Spinal cord (tissue), 10 donors: ENCODE data around the gene OR51D1. TPM values are rescaled to one million over a fixed set of nuclear protein-coding genes. Genes with fewer than 3 reads are reported as not detected.

Source experiments
- DNase-seq, 6 donors: peaks; one replicate each; pipeline versions ENCODE4 v3.0.0 to v3.0.0-alpha.2; 2013 to 2015; ENCODE audit warnings: low spot score in 6 of 6, low read depth in 4 of 6
- H3K27ac ChIP-seq: one replicate; pipeline ENCODE4 v1.5.1; 2013; ENCODE audit warnings: low read depth, low read length, control low read depth
- H3K27me3 ChIP-seq: one replicate; pipeline ENCODE4 v1.6.1; 2013; ENCODE audit warnings: low read length; ENCODE audit not compliant: control insufficient read depth, insufficient read depth
- H3K36me3 ChIP-seq: one replicate; pipeline ENCODE4 v1.6.1; 2013; ENCODE audit warnings: low read length; ENCODE audit not compliant: control insufficient read depth, insufficient read depth
- H3K4me1 ChIP-seq: one replicate; pipeline ENCODE4 v1.6.1; 2013; ENCODE audit warnings: low read length; ENCODE audit not compliant: control insufficient read depth, insufficient read depth
- H3K4me3 ChIP-seq: one replicate; pipeline ENCODE4 v1.5.1; 2013; ENCODE audit warnings: low read depth, low read length, control low read depth
- H3K9me3 ChIP-seq: one replicate; pipeline ENCODE4 v1.6.1; 2013; ENCODE audit warnings: low read length; ENCODE audit not compliant: control insufficient read depth, insufficient read depth
- WGBS: methylation state at CpG from one replicate; pipeline ENCODE4 v1.1.5; 2013; ENCODE audit warnings: missing lambda C conversion rate; ENCODE audit not compliant: insufficient coverage; 5-methylcytosine and 5-hydroxymethylcytosine counted together
- polyA plus RNA-seq, 2 donors: library from polyadenylated mRNA; unstranded; fragments of 120-200 nt; gene quantifications; one replicate each; pipeline ENCODE4 v1.2.1, GENCODE V29; 2013; ENCODE audit not compliant: insufficient read length in 2 of 2
- total RNA-seq, 2 donors: library from RNA; depleted of rRNA in 1 of 2; stranded (reverse); fragments of 120-200 nt in 1 of 2; fragments of >200 nt in 1 of 2; gene quantifications; one replicate each; pipeline versions ENCODE4 v1.2.3 to v1.2.4, GENCODE V29; 2013 to 2014
- donor health status: healthy.

Gene OR51D1
- total and polyA plus RNA-seq, 4 donors = not detected

DNA sequence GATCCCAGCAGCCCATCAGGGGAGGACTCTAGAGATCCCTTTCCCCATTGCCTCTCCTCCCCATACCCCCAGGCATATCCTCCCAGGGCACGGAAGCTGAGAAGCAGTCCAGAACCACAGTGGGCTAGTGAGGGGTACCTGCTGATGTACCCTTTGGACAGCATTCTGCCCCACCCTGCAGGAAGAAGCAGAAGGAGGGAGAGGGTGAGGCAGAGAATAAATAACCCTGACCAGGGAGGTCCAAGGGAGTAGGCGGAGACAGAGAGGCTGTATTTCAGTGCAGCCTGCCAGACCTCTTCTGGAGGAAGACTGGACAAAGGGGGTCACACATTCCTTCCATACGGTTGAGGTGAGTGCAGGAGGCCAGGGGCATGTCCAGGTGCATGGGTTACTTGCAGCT, 6.4 kb downstream of the OR51D1 start, which contains the start of gene OR51E1:
Gene OR51E1, plus strand, starts transcription at position 301 of the 400 bp plus-strand sequence. CDS start 8,545 bp downstream, outside the sequence.
- H3K36me3 ChIP-seq = no peaks in the 10 kb centered on the region
- 77% methylated on average over 2 of the region's 3 CpGs for WGBS
- H3K27ac ChIP-seq = no peak within 1 kb of the TSS
- no peak for DNase-seq
- no peaks in the 10 kb centered on the region for H3K4me1 ChIP-seq
- no peak within 1 kb of the TSS for H3K4me3 ChIP-seq
- no peaks in the 10 kb centered on the region for H3K27me3 ChIP-seq
- no peaks in the 10 kb centered on the region for H3K9me3 ChIP-seq

DNA sequence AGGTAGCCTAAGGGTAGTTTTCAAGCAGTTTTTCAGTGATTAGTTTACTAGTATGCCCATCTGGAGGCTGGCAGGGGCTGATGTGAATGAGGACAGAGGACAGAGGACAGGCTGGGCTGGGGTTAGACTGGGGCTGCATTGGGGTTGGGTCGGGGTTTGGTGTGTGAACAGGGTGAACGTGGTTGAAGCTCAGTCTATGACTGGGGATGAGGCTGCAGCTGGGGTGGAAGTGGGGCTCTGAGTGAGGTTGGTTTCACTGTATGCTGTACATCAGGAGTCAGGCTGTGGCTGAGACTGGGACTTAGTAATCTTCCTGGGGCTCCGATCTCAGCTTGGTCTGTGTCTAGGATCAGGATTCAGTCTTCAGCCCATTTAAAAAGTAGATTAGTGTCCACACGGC, 7.0 kb downstream of the OR51D1 start:
- no peaks in the 10 kb centered on the region for H3K4me1 ChIP-seq
- 75% methylated on average over 4 of the region's 4 CpGs for WGBS
- no peaks in the 10 kb centered on the region for H3K9me3 ChIP-seq
- no peak for DNase-seq
- no peak overlapping the region for H3K4me3 ChIP-seq
- H3K27ac ChIP-seq = no peak overlapping the region
- no peaks in the 10 kb centered on the region for H3K27me3 ChIP-seq
- H3K36me3 ChIP-seq = no peaks in the 10 kb centered on the region

DNA sequence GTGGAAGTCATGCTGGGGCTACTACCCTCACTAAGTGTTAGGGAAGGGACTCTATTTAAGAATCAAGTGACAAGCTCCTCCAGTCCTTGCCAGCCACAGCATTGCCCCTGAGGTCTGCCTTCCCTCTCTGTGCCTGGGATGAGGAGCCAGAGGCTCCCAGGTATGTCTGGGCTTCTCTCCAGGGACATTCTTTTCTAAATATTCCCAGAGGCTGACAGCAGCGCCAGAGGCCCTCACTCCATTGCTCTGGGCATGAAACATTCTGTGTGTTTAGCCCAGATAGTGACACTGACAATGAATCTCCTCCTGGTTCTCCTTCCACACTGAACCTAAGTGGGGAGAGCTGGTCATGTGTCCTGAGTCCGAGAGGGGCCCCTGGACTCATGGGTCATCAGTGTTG, 8.7 kb downstream of the OR51D1 start:
- no peak overlapping the region for H3K4me3 ChIP-seq
- no peaks in the 10 kb centered on the region for H3K4me1 ChIP-seq
- no peaks in the 10 kb centered on the region for H3K36me3 ChIP-seq
- H3K27me3 ChIP-seq = no peaks in the 10 kb centered on the region
- WGBS = no CpG with 5 or more reads among the region's 2 CpGs
- no peak for DNase-seq
- no peaks in the 10 kb centered on the region for H3K9me3 ChIP-seq
- no peak overlapping the region for H3K27ac ChIP-seq

DNA sequence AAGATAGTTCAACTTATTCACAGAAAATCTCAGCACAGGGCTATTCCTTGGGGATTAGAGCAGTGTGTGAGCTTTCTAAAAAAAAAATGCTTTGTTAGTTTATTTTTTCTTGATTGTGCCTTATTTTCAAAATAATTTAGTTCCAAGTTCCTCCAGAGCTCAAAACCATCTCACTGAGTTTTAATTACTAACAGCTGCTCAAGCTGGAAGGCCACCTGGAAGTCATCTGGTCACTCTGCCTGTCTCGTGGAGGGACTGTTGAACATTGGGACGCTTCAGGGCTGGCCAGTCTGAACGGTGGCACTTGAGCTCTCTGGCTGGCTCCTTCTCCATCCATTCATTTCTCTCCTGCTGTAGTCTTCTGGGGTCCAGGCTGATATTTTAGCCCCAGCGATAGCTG, 10.5 kb downstream of the OR51D1 start:
- Histone ChIP-seq H3K27ac (no peak overlapping the region), H3K4me1 (no peaks in the 10 kb centered on the region), H3K9me3 (no peaks in the 10 kb centered on the region), H3K36me3 (no peaks in the 10 kb centered on the region), H3K4me3 (no peak overlapping the region), H3K27me3 (no peaks in the 10 kb centered on the region)
- peak in 1 of 6 donors; percentile 13 for DNase-seq
- WGBS = 69% methylated on average over 4 of the region's 4 CpGs

DNA sequence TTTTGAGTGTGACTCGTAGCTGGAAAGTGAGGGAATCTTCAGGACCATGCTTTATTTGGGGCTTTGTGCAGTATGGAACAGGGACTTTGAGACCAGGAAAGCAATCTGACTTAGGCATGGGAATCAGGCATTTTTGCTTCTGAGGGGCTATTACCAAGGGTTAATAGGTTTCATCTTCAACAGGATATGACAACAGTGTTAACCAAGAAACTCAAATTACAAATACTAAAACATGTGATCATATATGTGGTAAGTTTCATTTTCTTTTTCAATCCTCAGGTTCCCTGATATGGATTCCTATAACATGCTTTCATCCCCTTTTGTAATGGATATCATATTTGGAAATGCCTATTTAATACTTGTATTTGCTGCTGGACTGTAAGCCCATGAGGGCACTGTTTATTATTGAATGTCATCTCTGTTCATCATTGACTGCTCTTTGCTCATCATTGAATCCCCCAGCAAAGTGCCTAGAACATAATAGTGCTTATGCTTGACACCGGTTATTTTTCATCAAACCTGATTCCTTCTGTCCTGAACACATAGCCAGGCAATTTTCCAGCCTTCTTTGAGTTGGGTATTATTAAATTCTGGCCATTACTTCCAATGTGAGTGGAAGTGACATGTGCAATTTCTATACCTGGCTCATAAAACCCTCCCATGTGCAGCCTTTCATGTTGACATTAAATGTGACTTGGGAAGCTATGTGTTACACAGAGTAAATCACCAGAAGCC, 17.5 kb downstream of the OR51D1 start:
- Histone ChIP-seq H3K9me3 (no peaks in the 10 kb centered on the region), H3K27ac (no peak overlapping the region), H3K4me3 (no peak overlapping the region), H3K27me3 (no peaks in the 10 kb centered on the region), H3K4me1 (no peaks in the 10 kb centered on the region), H3K36me3 (no peaks in the 10 kb centered on the region)
- WGBS = 93% methylated on average over 1 of the region's 2 CpGs
- peak in 1 of 6 donors; percentile 54 for DNase-seq

DNA sequence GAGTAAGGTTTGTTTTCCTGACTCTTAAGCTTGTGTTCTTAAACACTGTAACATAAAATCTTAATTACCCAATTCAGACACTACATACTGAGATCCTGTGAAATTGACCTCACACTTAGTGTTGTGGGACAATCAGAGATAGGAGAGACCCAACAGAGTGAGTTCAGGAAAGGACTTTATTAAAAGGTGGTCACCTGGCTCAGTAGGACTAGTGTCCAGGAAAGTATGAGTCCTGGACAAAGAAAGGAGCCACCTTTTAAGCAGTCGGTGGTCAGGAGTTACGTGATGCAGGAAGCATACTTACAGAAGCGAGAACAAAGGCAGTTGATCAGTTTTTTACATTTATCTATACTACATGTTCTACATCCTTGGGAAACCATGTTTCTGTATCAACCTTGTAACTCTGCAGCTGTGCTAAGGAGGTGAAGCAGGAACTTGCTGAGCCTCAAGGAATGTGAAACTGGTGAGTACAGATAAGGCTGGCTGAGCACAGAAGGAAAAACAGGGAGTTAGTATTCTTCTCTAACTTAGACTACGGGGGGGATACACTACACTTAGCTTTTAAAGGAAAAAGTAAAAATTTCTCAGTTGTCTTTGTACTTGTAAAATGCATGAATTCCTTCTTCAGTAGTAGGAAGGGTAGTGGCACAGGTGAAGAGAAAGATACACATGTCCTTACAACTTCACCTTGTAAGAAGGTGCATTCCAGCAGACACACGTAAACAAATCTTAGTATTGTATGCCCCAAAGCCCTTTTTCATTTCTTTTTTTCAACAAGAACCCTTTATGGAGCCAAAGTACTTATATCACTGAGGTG, 21.6 kb downstream of the OR51D1 start:
- DNase-seq = peak in 1 of 6 donors; percentile 41
- no peak overlapping the region for H3K27ac ChIP-seq
- no peak overlapping the region for H3K4me3 ChIP-seq
- H3K36me3 ChIP-seq = no peaks in the 10 kb centered on the region
- H3K9me3 ChIP-seq = no peaks in the 10 kb centered on the region
- WGBS = no CpG with 5 or more reads among the region's 5 CpGs
- no peaks in the 10 kb centered on the region for H3K27me3 ChIP-seq
- no peaks in the 10 kb centered on the region for H3K4me1 ChIP-seq

DNA sequence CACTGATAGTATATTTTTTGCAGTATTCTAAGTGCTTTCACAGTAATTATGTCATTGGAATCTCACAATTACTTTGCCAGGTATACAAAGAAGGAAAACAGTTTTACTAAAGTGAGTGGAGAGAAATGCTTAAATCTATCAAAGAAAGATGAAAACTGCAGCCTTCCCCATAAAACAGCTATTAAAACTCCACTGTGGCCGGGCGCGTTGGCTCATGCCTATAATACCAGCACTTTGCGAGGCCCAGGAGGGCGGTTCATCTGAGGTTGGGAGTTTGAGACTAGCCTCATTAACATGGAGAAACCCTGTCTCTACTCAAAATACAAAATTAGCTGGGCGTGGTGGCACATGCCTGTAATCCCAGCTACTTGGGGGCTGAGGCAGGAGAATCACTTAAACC, 25.6 kb downstream of the OR51D1 start:
- DNase-seq = peak in 1 of 6 donors; percentile 63
- Histone ChIP-seq H3K4me1 (no peaks in the 10 kb centered on the region), H3K27ac (no peak overlapping the region), H3K27me3 (no peaks in the 10 kb centered on the region), H3K36me3 (no peaks in the 10 kb centered on the region), H3K9me3 (no peaks in the 10 kb centered on the region), H3K4me3 (no peak overlapping the region)
- WGBS = no CpG with 5 or more reads among the region's 6 CpGs

DNA sequence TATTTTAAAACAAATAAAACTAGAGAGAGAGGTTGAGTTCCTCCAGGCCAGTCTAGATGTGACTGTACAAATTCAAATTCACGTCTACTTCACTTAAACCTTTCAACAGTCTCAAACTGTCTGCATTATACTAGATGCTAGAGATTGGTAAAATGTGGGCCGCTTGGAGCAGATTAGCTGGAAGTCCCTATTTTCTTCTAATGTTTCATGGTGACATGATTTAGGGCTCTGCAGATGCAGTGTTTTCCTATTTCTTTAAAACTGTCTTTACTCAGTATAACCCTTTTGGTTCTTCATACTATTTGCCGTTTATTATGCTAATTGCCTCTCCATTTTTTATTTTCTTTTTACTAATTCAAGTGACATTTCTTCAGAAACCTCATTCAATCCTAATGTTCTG, 26.9 kb downstream of the OR51D1 start:
- no peaks in the 10 kb centered on the region for H3K27me3 ChIP-seq
- DNase-seq = no peak
- no peaks in the 10 kb centered on the region for H3K4me1 ChIP-seq
- no peak overlapping the region for H3K4me3 ChIP-seq
- H3K27ac ChIP-seq = no peak overlapping the region
- H3K36me3 ChIP-seq = no peaks in the 10 kb centered on the region
- no peaks in the 10 kb centered on the region for H3K9me3 ChIP-seq
- 80% methylated on average over 1 of the region's 3 CpGs for WGBS

DNA sequence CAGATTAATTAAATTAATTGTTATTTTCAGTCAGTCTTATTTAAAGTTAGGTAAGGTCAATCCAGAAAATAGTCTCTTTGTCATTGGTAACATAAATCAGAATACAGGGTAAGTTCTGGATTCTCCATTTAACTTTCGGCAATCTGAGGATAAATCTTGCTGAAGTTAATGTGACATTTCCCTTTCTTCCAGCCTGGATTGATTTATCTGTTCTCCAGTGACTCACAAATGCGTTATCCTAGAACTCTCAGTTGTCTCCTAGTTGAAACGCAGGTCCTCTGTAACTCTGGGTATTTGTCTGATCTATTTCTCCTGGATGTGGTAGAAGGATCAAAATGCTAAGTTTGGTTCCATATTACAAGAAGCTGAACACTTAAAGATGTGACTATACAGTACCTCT, 27.5 kb downstream of the OR51D1 start:
- DNase-seq = no peak
- Histone ChIP-seq H3K4me1 (no peaks in the 10 kb centered on the region), H3K27me3 (no peaks in the 10 kb centered on the region), H3K4me3 (no peak overlapping the region), H3K9me3 (no peaks in the 10 kb centered on the region), H3K27ac (no peak overlapping the region), H3K36me3 (no peaks in the 10 kb centered on the region)
- no CpG with 5 or more reads among the region's 3 CpGs for WGBS

DNA sequence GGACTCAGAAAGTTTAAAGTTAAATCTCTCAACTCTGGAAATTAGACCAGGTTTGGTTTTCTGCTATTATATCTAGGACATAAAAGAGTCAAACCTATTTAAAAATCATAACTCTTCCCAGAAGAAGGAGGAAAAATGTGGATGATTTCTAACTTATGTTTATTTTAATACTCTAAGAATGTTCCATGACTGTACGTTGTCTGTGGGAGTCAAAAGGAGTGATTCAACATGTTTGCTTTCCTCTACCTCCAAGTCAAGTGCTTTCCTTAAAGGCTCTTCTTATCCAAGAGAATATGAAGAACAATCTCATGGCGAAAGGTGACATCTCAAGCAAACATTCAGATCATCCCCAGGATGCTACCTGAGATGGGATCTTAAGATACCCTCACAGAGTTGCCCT, 28.1 kb downstream of the OR51D1 start:
- 100% methylated on average over 1 of the region's 2 CpGs for WGBS
- H3K4me3 ChIP-seq = no peak overlapping the region
- no peaks in the 10 kb centered on the region for H3K27me3 ChIP-seq
- no peaks in the 10 kb centered on the region for H3K4me1 ChIP-seq
- no peak for DNase-seq
- no peaks in the 10 kb centered on the region for H3K36me3 ChIP-seq
- no peaks in the 10 kb centered on the region for H3K9me3 ChIP-seq
- H3K27ac ChIP-seq = no peak overlapping the region
